Measurements from ENCODE around the gene ANKRD17.
A peak's percentile ranks its signal among the peaks of the same experiment; 100 is the strongest.

The ANKRD17 gene

GRCh38 chr4:73185903-73186302, 72.7 kb downstream of the ANKRD17 start:
- no peaks in the 10 kb centered on the region for H3F3A ChIP-seq (ENCODE audit: insufficient read depth, low read length)
- H3K27me3 ChIP-seq (ENCODE audit: insufficient read depth, low read length), result no peaks in the 10 kb centered on the region
- H2AFZ ChIP-seq (ENCODE audit: low read length), result no peak overlapping the region
- peaks cover 26% of the 10 kb centered on the region for H3K4me1 ChIP-seq (ENCODE audit: insufficient read depth, low read length, severe bottlenecking)
- H3K9ac ChIP-seq (ENCODE audit: low read length), result no peak overlapping the region
- H3K79me2 ChIP-seq (ENCODE audit: insufficient read depth, low read length), result peaks cover 74% of the 10 kb centered on the region
- TF ChIP-seq CTCF (IDR thresholded peaks at IDR 0.05; ENCODE audit: low read length), result no peak
- H3K9me3 ChIP-seq (ENCODE audit: low read length), result no peaks in the 10 kb centered on the region
- no peak overlapping the region for H3K4me2 ChIP-seq (ENCODE audit: low read length)
- peaks cover 25% of the 10 kb centered on the region for H3K36me3 ChIP-seq (ENCODE audit: insufficient read depth, low read length)
- H3K9me2 ChIP-seq (ENCODE audit: low read depth, low read length), result no peaks in the 10 kb centered on the region
- H4K20me1 ChIP-seq (ENCODE audit: insufficient read depth, low read length), result peaks cover 5% of the 10 kb centered on the region; the same call in 1 of the 2 replicates
- no peak overlapping the region for H3K4me3 ChIP-seq (ENCODE audit: low read depth, low read length, poor library complexity, severe bottlenecking)
- H3K27ac ChIP-seq (ENCODE audit: low read depth, low read length, poor library complexity, severe bottlenecking), result no peak overlapping the region

- Histone ChIP-seq H3K27me3 (ENCODE audit: insufficient read depth, low read length) (no peaks in the 10 kb centered on the region), H3F3A (ENCODE audit: insufficient read depth, low read length) (no peaks in the 10 kb centered on the region), H3K4me1 (ENCODE audit: insufficient read depth, low read length, severe bottlenecking) (peaks cover 18% of the 10 kb centered on the region), H3K36me3 (ENCODE audit: insufficient read depth, low read length) (peaks cover 28% of the 10 kb centered on the region), H4K20me1 (ENCODE audit: insufficient read depth, low read length) (no peaks in the 10 kb centered on the region; the same call in 1 of the 2 replicates), H3K79me2 (ENCODE audit: insufficient read depth, low read length) (peaks cover 68% of the 10 kb centered on the region), H3K9me2 (ENCODE audit: low read depth, low read length) (no peaks in the 10 kb centered on the region), H3K4me3 (ENCODE audit: low read depth, low read length, poor library complexity, severe bottlenecking) (no peak overlapping the region), H3K9ac (ENCODE audit: low read length) (no peak overlapping the region), H2AFZ (ENCODE audit: low read length) (no peak overlapping the region), H3K4me2 (ENCODE audit: low read length) (no peak overlapping the region; the same call in 1 of the 2 replicates), H3K27ac (ENCODE audit: low read depth, low read length, poor library complexity, severe bottlenecking) (peak overlapping the region; percentile 31), H3K9me3 (ENCODE audit: low read length) (no peaks in the 10 kb centered on the region)
- TF ChIP-seq CTCF (IDR thresholded peaks at IDR 0.05; ENCODE audit: low read length), result no peak
- TF ChIP-seq EZH2 (IDR thresholded peaks at IDR 0.05; ENCODE audit: borderline replicate concordance, low read length), result no peak
These were observed 77.4 kb downstream of the ANKRD17 start for GRCh38 chr4:73181231-73181630.

- Histone ChIP-seq H3K36me3 (ENCODE audit: insufficient read depth, low read length) (peaks cover 56% of the 10 kb centered on the region), H3K4me2 (ENCODE audit: low read length) (no peak overlapping the region), H3K4me1 (ENCODE audit: insufficient read depth, low read length, severe bottlenecking) (peaks cover 18% of the 10 kb centered on the region), H3K9ac (ENCODE audit: low read length) (no peak overlapping the region), H2AFZ (ENCODE audit: low read length) (no peak overlapping the region), H3F3A (ENCODE audit: insufficient read depth, low read length) (no peaks in the 10 kb centered on the region), H4K20me1 (ENCODE audit: insufficient read depth, low read length) (no peaks in the 10 kb centered on the region), H3K27me3 (ENCODE audit: insufficient read depth, low read length) (no peaks in the 10 kb centered on the region), H3K4me3 (ENCODE audit: low read depth, low read length, poor library complexity, severe bottlenecking) (no peak overlapping the region), H3K27ac (ENCODE audit: low read depth, low read length, poor library complexity, severe bottlenecking) (no peak overlapping the region), H3K79me2 (ENCODE audit: insufficient read depth, low read length) (peaks cover 66% of the 10 kb centered on the region), H3K9me3 (ENCODE audit: low read length) (no peaks in the 10 kb centered on the region), H3K9me2 (ENCODE audit: low read depth, low read length) (no peaks in the 10 kb centered on the region)
- TF ChIP-seq EZH2 (IDR thresholded peaks at IDR 0.05; ENCODE audit: borderline replicate concordance, low read length) (no peak), CTCF (IDR thresholded peaks at IDR 0.05; ENCODE audit: low read length) (no peak)
These were observed 80.2 kb downstream of the ANKRD17 start for GRCh38 chr4:73178389-73178788.

All from OCI-LY1 (cell line).